GM12891 (cell line): ENCODE measurements around the gene TRPM3.

Experiments
- PAX5 ChIP-seq: IDR thresholded peaks from 2 replicates; pipeline ENCODE4 v1.6.1; 2011; ENCODE audit warnings: low read length, moderate library complexity, mild to moderate bottlenecking; ENCODE audit not compliant: insufficient read depth, severe bottlenecking
- POLR2A ChIP-seq: IDR thresholded peaks from 2 replicates; pipeline ENCODE4 v1.6.1; 2011; ENCODE audit warnings: low read depth, low read length, control low read depth
- POLR2AphosphoS5 ChIP-seq: IDR thresholded peaks from 2 replicates; pipeline ENCODE4 v1.6.1; 2011; ENCODE audit warnings: low read depth, low read length, control low read depth
- POU2F2 ChIP-seq: IDR thresholded peaks from 2 replicates; pipeline ENCODE4 v1.6.1; 2011; ENCODE audit warnings: low read depth, mild to moderate bottlenecking, control low read depth, low read length, moderate library complexity
- SPI1 ChIP-seq: IDR thresholded peaks from 2 replicates; pipeline ENCODE4 v1.6.1; 2011; ENCODE audit warnings: low read depth, low read length, control low read depth
- TAF1 ChIP-seq: IDR thresholded peaks from 2 replicates; pipeline ENCODE4 v1.6.1; 2011; ENCODE audit warnings: low read depth, low read length, control low read depth

DNA sequence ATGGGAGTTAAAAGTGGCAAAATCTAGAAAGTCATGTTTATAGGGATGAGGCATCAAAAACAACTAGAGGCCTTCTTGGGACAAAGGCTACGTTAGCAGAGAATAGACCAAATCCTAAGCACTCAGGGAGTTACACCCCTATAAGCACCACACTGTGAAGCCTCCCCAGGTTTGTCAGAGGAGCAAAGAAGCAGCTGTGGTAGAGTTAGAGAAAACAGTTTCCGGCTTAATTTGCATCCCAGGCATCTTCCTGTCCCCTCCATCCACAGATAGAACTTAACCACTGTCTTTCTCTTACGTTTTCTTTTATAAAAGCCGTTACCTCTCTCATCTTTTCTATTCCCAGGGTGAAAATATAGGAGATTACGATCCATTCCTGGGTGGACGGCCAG, 518.4 kb downstream of the TRPM3 start:
- TF ChIP-seq POLR2AphosphoS5 (no peak), POLR2A (no peak), TAF1 (no peak), SPI1 (no peak), PAX5 (no peak), POU2F2 (no peak)
